Breast epithelium (tissue), 3 donors: ENCODE data around the gene ADPRS.

Experiments
- POLR2A ChIP-seq: fragments of 450-650 bp; IDR thresholded peaks from one replicate; pipeline ENCODE4 v1.6.1; 2016; ENCODE audit warnings: antibody characterized with exemption, mild to moderate bottlenecking, moderate library complexity
- POLR2AphosphoS5 ChIP-seq, 3 donors: sonication (generic); formaldehyde crosslinking; IDR thresholded peaks; one replicate each; pipeline ENCODE4 v1.6.1; 2017; ENCODE audit warnings: antibody characterized with exemption in 3 of 3
- TF ChIP-seq, protein P1 (sequence below), 3 donors: fragments of 450-650 bp; IDR thresholded peaks; one replicate each; pipeline ENCODE4 v1.5.1; 2016 to 2017; ENCODE audit warnings: antibody characterized with exemption in 3 of 3, mild to moderate bottlenecking in 3 of 3, moderate library complexity in 3 of 3

DNA sequence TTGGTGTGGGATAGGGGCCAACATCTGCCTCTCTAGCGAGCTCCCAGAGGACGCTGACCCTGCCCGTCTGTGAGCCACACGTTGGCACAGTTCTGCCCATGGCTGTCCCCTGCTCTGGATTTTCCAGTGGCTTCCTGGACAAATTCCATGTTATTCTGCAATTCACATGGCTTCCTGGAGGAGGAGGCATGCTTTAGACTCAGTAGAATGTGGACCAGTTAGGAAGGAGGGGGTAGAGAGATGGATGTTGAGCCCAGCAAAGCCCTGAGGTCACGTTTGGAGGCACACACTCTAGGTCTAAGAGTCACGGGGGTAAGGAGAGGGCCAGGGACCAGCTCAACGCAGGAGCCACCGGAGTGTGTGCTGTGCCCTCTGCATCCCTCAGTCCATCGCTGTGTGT is 24.1 kb downstream of the ADPRS start:
- TF ChIP-seq, protein P1, sequence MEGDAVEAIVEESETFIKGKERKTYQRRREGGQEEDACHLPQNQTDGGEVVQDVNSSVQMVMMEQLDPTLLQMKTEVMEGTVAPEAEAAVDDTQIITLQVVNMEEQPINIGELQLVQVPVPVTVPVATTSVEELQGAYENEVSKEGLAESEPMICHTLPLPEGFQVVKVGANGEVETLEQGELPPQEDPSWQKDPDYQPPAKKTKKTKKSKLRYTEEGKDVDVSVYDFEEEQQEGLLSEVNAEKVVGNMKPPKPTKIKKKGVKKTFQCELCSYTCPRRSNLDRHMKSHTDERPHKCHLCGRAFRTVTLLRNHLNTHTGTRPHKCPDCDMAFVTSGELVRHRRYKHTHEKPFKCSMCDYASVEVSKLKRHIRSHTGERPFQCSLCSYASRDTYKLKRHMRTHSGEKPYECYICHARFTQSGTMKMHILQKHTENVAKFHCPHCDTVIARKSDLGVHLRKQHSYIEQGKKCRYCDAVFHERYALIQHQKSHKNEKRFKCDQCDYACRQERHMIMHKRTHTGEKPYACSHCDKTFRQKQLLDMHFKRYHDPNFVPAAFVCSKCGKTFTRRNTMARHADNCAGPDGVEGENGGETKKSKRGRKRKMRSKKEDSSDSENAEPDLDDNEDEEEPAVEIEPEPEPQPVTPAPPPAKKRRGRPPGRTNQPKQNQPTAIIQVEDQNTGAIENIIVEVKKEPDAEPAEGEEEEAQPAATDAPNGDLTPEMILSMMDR (IDR thresholded peaks at IDR 0.05), result no peak
- TF ChIP-seq POLR2AphosphoS5 (IDR thresholded peaks at IDR 0.05) (no peak), POLR2A (no peak)
